ENCODE results near the gene FAM219A.

DNA sequence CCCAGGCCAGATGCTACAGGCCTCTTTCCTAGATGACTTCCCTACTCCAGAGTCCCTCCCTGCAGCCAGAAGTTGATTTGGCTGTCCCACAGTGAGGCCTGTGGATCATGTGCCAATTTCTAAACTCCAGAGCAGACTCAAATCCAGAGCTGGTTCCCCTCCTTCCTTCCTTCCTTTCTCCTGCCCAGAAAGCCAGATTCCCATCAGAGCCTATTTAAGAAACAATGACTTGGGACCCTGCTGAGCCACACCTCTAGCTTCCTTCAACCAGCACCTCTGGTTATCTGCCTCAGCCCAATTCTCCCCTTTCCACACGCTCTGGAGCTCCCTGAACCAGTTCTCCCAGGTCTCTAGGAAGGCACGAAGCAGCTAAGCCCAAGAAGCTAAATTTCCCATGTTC, 7.2 kb downstream of the FAM219A start:
- TF ChIP-seq EZH2 (IDR thresholded peaks at IDR 0.05) = no peak
- no peak for TF ChIP-seq POLR2AphosphoS5 (IDR thresholded peaks at IDR 0.05; ENCODE audit: borderline replicate concordance, low read depth, low read length)
- no peak for TF ChIP-seq FOXP2 (optimal IDR thresholded peaks at IDR 0.05; ENCODE audit: control extremely low read depth, extremely low read length, insufficient read depth)
